ENCODE data around the gene OIP5.

- TF ChIP-seq POLR2AphosphoS5 (IDR thresholded peaks at IDR 0.05) (no peak), EZH2 (IDR thresholded peaks at IDR 0.05; ENCODE audit: borderline replicate concordance, insufficient read depth, low read length, poor library complexity, severe bottlenecking) (no peak), MXI1 (conservative IDR thresholded peaks at IDR 0.05; ENCODE audit: poor library complexity, severe bottlenecking) (no peak), EP300 (conservative IDR thresholded peaks at IDR 0.05; ENCODE audit: poor library complexity, severe bottlenecking) (no peak), SMC3 (conservative IDR thresholded peaks at IDR 0.05; ENCODE audit: poor library complexity) (no peak), TAF1 (IDR thresholded peaks at IDR 0.05; ENCODE audit: low read depth) (no peak), RAD21 (conservative IDR thresholded peaks at IDR 0.05) (no peak)
- TF ChIP-seq, protein P1, sequence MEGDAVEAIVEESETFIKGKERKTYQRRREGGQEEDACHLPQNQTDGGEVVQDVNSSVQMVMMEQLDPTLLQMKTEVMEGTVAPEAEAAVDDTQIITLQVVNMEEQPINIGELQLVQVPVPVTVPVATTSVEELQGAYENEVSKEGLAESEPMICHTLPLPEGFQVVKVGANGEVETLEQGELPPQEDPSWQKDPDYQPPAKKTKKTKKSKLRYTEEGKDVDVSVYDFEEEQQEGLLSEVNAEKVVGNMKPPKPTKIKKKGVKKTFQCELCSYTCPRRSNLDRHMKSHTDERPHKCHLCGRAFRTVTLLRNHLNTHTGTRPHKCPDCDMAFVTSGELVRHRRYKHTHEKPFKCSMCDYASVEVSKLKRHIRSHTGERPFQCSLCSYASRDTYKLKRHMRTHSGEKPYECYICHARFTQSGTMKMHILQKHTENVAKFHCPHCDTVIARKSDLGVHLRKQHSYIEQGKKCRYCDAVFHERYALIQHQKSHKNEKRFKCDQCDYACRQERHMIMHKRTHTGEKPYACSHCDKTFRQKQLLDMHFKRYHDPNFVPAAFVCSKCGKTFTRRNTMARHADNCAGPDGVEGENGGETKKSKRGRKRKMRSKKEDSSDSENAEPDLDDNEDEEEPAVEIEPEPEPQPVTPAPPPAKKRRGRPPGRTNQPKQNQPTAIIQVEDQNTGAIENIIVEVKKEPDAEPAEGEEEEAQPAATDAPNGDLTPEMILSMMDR (IDR thresholded peaks at IDR 0.05; ENCODE audit: poor library complexity, severe bottlenecking) = no peak
- TF ChIP-seq, protein P2, sequence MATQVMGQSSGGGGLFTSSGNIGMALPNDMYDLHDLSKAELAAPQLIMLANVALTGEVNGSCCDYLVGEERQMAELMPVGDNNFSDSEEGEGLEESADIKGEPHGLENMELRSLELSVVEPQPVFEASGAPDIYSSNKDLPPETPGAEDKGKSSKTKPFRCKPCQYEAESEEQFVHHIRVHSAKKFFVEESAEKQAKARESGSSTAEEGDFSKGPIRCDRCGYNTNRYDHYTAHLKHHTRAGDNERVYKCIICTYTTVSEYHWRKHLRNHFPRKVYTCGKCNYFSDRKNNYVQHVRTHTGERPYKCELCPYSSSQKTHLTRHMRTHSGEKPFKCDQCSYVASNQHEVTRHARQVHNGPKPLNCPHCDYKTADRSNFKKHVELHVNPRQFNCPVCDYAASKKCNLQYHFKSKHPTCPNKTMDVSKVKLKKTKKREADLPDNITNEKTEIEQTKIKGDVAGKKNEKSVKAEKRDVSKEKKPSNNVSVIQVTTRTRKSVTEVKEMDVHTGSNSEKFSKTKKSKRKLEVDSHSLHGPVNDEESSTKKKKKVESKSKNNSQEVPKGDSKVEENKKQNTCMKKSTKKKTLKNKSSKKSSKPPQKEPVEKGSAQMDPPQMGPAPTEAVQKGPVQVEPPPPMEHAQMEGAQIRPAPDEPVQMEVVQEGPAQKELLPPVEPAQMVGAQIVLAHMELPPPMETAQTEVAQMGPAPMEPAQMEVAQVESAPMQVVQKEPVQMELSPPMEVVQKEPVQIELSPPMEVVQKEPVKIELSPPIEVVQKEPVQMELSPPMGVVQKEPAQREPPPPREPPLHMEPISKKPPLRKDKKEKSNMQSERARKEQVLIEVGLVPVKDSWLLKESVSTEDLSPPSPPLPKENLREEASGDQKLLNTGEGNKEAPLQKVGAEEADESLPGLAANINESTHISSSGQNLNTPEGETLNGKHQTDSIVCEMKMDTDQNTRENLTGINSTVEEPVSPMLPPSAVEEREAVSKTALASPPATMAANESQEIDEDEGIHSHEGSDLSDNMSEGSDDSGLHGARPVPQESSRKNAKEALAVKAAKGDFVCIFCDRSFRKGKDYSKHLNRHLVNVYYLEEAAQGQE (IDR thresholded peaks at IDR 0.05; ENCODE audit: borderline replicate concordance) = no peak
Observed at GRCh38 chr15:41263891-41264351, 68.5 kb downstream of the OIP5 start.

Measured in neural cell (in vitro differentiated cells).